ENCODE measurements around the gene BTNL9. TPM values are rescaled to one million over a fixed set of nuclear protein-coding genes. Genes with fewer than 3 reads are reported as not detected.
"Not testable (repeated sequence)": the region's sequence is repeated elsewhere in the genome, so short reads cannot be mapped to it uniquely, and the experiment has no call there.

The BTNL9 gene
- total and polyA plus RNA-seq, 2 experiments from 2014 or later: 0.11 to 0.27 TPM

GRCh38 chr5:181088289-181088688 is 48.2 kb downstream of the BTNL9 start:
- TF ChIP-seq EZH2phosphoT487 (IDR thresholded peaks at IDR 0.05; ENCODE audit: low read depth, severe bottlenecking, unreplicated experiment) (no peak), EZH2 (IDR thresholded peaks at IDR 0.05; ENCODE audit: borderline replicate concordance) (no peak), CTCF (IDR thresholded peaks at IDR 0.05; ENCODE audit: poor library complexity) (peak; percentile 25)
- H2AFZ ChIP-seq: no peak overlapping the region
- no peak overlapping the region for H3K4me2 ChIP-seq
- no peaks in the 10 kb centered on the region for H3K36me3 ChIP-seq (replicated peaks; ENCODE audit: insufficient read depth, low read depth)
- 36% methylated on average over 10 of the region's 10 CpGs for WGBS (ENCODE audit: low lambda C conversion rate, missing lambda C conversion rate)
- H3K27me3 ChIP-seq: peaks cover 30% of the 10 kb centered on the region
- no peaks in the 10 kb centered on the region for H3K9me3 ChIP-seq (ENCODE audit: low read depth)
- no peaks in the 10 kb centered on the region for H3K4me1 ChIP-seq (ENCODE audit: insufficient read depth)
- H3K27ac ChIP-seq: no peak overlapping the region
- no peaks in the 10 kb centered on the region for H4K20me1 ChIP-seq (ENCODE audit: insufficient read depth, poor library complexity, severe bottlenecking)
- H3K4me3 ChIP-seq: no peak overlapping the region
- H3K79me2 ChIP-seq: no peaks in the 10 kb centered on the region
- DNase-seq (ENCODE audit: low spot score): no peak
- H3K9me2 ChIP-seq (replicated peaks; ENCODE audit: insufficient read depth): no peaks in the 10 kb centered on the region

GRCh38 chr5:181092428-181092827 is 52.4 kb downstream of the BTNL9 start:
- Histone ChIP-seq H2AFZ (no peak overlapping the region), H3K9me2 (replicated peaks; ENCODE audit: insufficient read depth) (no peaks in the 10 kb centered on the region), H3K79me2 (no peaks in the 10 kb centered on the region), H3K4me1 (ENCODE audit: insufficient read depth) (no peaks in the 10 kb centered on the region), H3K27me3 (peaks cover under 1% of the 10 kb centered on the region), H3K4me2 (no peak overlapping the region), H4K20me1 (ENCODE audit: insufficient read depth, poor library complexity, severe bottlenecking) (no peaks in the 10 kb centered on the region), H3K27ac (no peak overlapping the region), H3K4me3 (no peak overlapping the region), H3K9me3 (ENCODE audit: low read depth) (no peaks in the 10 kb centered on the region), H3K36me3 (replicated peaks; ENCODE audit: insufficient read depth, low read depth) (no peaks in the 10 kb centered on the region)
- DNase-seq (ENCODE audit: low spot score): no peak
- TF ChIP-seq EZH2phosphoT487 (IDR thresholded peaks at IDR 0.05; ENCODE audit: low read depth, severe bottlenecking, unreplicated experiment) (no peak), EZH2 (IDR thresholded peaks at IDR 0.05; ENCODE audit: borderline replicate concordance) (no peak), CTCF (IDR thresholded peaks at IDR 0.05; ENCODE audit: poor library complexity) (no peak)
- WGBS (ENCODE audit: low lambda C conversion rate, missing lambda C conversion rate): 66% methylated on average over 7 of the region's 7 CpGs

- not testable (repeated sequence) for H3K27ac ChIP-seq; H3K4me2 ChIP-seq; H2AFZ ChIP-seq; H3K4me3 ChIP-seq; DNase-seq (ENCODE audit: low spot score); H3K36me3 ChIP-seq (replicated peaks; ENCODE audit: insufficient read depth, low read depth); H3K79me2 ChIP-seq; H3K4me1 ChIP-seq (ENCODE audit: insufficient read depth); H4K20me1 ChIP-seq (ENCODE audit: insufficient read depth, poor library complexity, severe bottlenecking); H3K9me3 ChIP-seq (ENCODE audit: low read depth); H3K9me2 ChIP-seq (replicated peaks; ENCODE audit: insufficient read depth)
- H3K27me3 ChIP-seq: peaks cover 15% of the 10 kb centered on the region
- 81% methylated on average over 3 of the region's 3 CpGs for WGBS (ENCODE audit: low lambda C conversion rate, missing lambda C conversion rate)
Observed at GRCh38 chr5:181095162-181095561, 55.1 kb downstream of the BTNL9 start.

- H3K4me2 ChIP-seq; H3K9me2 ChIP-seq (replicated peaks; ENCODE audit: insufficient read depth); H2AFZ ChIP-seq; H3K79me2 ChIP-seq; H4K20me1 ChIP-seq (ENCODE audit: insufficient read depth, poor library complexity, severe bottlenecking); H3K4me1 ChIP-seq (ENCODE audit: insufficient read depth); H3K27ac ChIP-seq; H3K9me3 ChIP-seq (ENCODE audit: low read depth); DNase-seq (ENCODE audit: low spot score); H3K36me3 ChIP-seq (replicated peaks; ENCODE audit: insufficient read depth, low read depth); H3K4me3 ChIP-seq: not testable (repeated sequence)
- no CpG with 5 or more reads among the region's 26 CpGs for WGBS (ENCODE audit: low lambda C conversion rate, missing lambda C conversion rate)
- H3K27me3 ChIP-seq: peaks cover 19% of the 10 kb centered on the region
Observed at GRCh38 chr5:181096721-181097382, 56.8 kb downstream of the BTNL9 start.

GRCh38 chr5:181097383-181097753 is 57.3 kb downstream of the BTNL9 start:
- H3K4me2 ChIP-seq; H3K9me2 ChIP-seq (replicated peaks; ENCODE audit: insufficient read depth); H3K36me3 ChIP-seq (replicated peaks; ENCODE audit: insufficient read depth, low read depth); H3K27ac ChIP-seq; H3K9me3 ChIP-seq (ENCODE audit: low read depth); H3K4me3 ChIP-seq; H4K20me1 ChIP-seq (ENCODE audit: insufficient read depth, poor library complexity, severe bottlenecking); H2AFZ ChIP-seq; H3K79me2 ChIP-seq; DNase-seq (ENCODE audit: low spot score); H3K4me1 ChIP-seq (ENCODE audit: insufficient read depth): not testable (repeated sequence)
- no CpG with 5 or more reads among the region's 26 CpGs for WGBS (ENCODE audit: low lambda C conversion rate, missing lambda C conversion rate)
- peaks cover 19% of the 10 kb centered on the region for H3K27me3 ChIP-seq

- not testable (repeated sequence) for DNase-seq (ENCODE audit: low spot score); H3K79me2 ChIP-seq; H3K36me3 ChIP-seq (replicated peaks; ENCODE audit: insufficient read depth, low read depth); H3K4me3 ChIP-seq; H3K4me2 ChIP-seq; H3K9me3 ChIP-seq (ENCODE audit: low read depth); H3K9me2 ChIP-seq (replicated peaks; ENCODE audit: insufficient read depth); H3K27ac ChIP-seq; H2AFZ ChIP-seq; H3K4me1 ChIP-seq (ENCODE audit: insufficient read depth); H4K20me1 ChIP-seq (ENCODE audit: insufficient read depth, poor library complexity, severe bottlenecking)
- peaks cover 19% of the 10 kb centered on the region for H3K27me3 ChIP-seq
- no CpG with 5 or more reads among the region's 56 CpGs for WGBS (ENCODE audit: low lambda C conversion rate, missing lambda C conversion rate)
Observed at GRCh38 chr5:181097759-181098491, 57.9 kb downstream of the BTNL9 start.

Data from hepatocyte (in vitro differentiated cells).